ENCODE measurements around the gene ARHGAP12. TPM values are rescaled to one million over a fixed set of nuclear protein-coding genes. Genes with fewer than 3 reads are reported as not detected.

ARHGAP12 gene
- polyA plus RNA-seq, 2 donors = 6.9 to 19.8 TPM

DNA sequence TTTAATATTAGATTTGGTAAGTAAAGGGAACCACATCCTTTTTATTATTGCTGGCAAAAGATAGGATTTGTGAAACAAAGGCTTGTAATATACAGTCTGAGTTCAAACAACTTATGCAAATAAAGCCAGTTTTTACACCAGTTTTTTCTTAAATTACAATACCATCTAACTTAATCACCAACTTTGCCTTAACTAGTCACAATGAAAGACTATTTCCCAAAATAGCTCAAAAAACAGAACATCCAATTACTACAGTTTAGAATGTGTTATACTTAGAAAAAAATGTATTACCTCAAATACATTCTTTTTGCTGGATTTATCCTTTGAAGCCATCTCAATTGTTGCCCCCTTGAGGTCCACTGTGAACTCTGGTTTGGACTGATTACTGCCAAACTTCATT is 108.5 kb downstream of the ARHGAP12 start:
- Histone ChIP-seq H3K27me3 (ENCODE audit: control insufficient read depth in 1 of 2, insufficient read depth in 2 of 2, low read length in 2 of 2) (no peaks in the 10 kb centered on the region), H3K36me3 (ENCODE audit: control insufficient read depth in 2 of 2, insufficient read depth in 2 of 2, low read length in 1 of 2) (no peaks in the 10 kb centered on the region), H3K4me1 (ENCODE audit: control insufficient read depth in 2 of 2, insufficient read depth in 2 of 2, low read length in 1 of 2) (no peaks in the 10 kb centered on the region), H3K4me3 (ENCODE audit: low read depth in 1 of 2, low read length in 2 of 2) (no peak overlapping the region), H3K9me3 (ENCODE audit: control insufficient read depth in 2 of 2, insufficient read depth in 1 of 2, low read depth in 1 of 2, low read length in 1 of 2) (no peaks in the 10 kb centered on the region), H3K27ac (ENCODE audit: low read depth in 2 of 2, low read length in 1 of 2) (no peak overlapping the region)

- Histone ChIP-seq H3K27me3 (ENCODE audit: control insufficient read depth in 1 of 2, insufficient read depth in 2 of 2, low read length in 2 of 2) (no peaks in the 10 kb centered on the region), H3K4me1 (ENCODE audit: control insufficient read depth in 2 of 2, insufficient read depth in 2 of 2, low read length in 1 of 2) (no peaks in the 10 kb centered on the region), H3K27ac (ENCODE audit: low read depth in 2 of 2, low read length in 1 of 2) (no peak overlapping the region), H3K9me3 (ENCODE audit: control insufficient read depth in 2 of 2, insufficient read depth in 1 of 2, low read depth in 1 of 2, low read length in 1 of 2) (no peaks in the 10 kb centered on the region), H3K36me3 (ENCODE audit: control insufficient read depth in 2 of 2, insufficient read depth in 2 of 2, low read length in 1 of 2) (no peaks in the 10 kb centered on the region), H3K4me3 (ENCODE audit: low read depth in 1 of 2, low read length in 2 of 2) (no peak overlapping the region)
- 75 to 81% methylated on average over 3 of the region's 3 CpGs for WGBS, 2 donors
Measured at GRCh38 chr10:31819391-31819820, 109.2 kb downstream of the ARHGAP12 start.

DNA sequence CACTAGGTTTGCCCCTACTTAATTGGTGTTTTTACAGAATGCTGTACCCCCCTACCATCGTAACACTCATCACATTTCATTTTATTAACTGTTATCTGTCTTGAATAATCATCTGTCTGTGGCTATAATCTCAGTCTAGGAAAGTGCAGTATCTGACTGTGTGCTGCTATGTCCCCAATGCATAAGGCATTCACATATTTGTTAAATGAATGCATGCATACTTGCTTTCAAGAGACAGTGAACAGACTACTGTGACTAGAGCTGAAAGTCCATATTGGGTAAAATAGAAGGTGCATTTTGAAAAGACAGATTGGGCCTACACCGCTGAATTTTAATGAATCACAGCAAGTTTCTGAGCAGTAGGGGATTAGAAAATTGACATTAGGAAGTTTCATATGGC is 112.3 kb downstream of the ARHGAP12 start:
- WGBS, 2 donors = 87 to 88% methylated on average over 2 of the region's 2 CpGs

GRCh38 chr10:31808258-31809218 is 120.1 kb downstream of the ARHGAP12 start:
- Histone ChIP-seq H3K4me1 (ENCODE audit: control insufficient read depth in 2 of 2, insufficient read depth in 2 of 2, low read length in 1 of 2) (no peaks in the 10 kb centered on the region), H3K4me3 (ENCODE audit: low read depth in 1 of 2, low read length in 2 of 2) (peak overlapping the region in 1 of 2 donors; percentile 19), H3K36me3 (ENCODE audit: control insufficient read depth in 2 of 2, insufficient read depth in 2 of 2, low read length in 1 of 2) (peaks cover 0 to 2% of the 10 kb centered on the region in 2 donors), H3K27ac (ENCODE audit: low read depth in 2 of 2, low read length in 1 of 2) (peak overlapping the region in 1 of 2 donors; percentile 60), H3K9me3 (ENCODE audit: control insufficient read depth in 2 of 2, insufficient read depth in 1 of 2, low read depth in 1 of 2, low read length in 1 of 2) (no peaks in the 10 kb centered on the region), H3K27me3 (ENCODE audit: control insufficient read depth in 1 of 2, insufficient read depth in 2 of 2, low read length in 2 of 2) (no peaks in the 10 kb centered on the region)
- WGBS, 2 donors = 55 to 57% methylated on average over 6 of the region's 6 CpGs

More for the DNA sequence above, 112.3 kb downstream of the ARHGAP12 start:
- no peaks in the 10 kb centered on the region for H3K36me3 ChIP-seq (ENCODE audit: control insufficient read depth in 2 of 2, insufficient read depth in 2 of 2, low read length in 1 of 2)
- H3K4me3 ChIP-seq (ENCODE audit: low read depth in 1 of 2, low read length in 2 of 2) = no peak overlapping the region
- no peaks in the 10 kb centered on the region for H3K27me3 ChIP-seq (ENCODE audit: control insufficient read depth in 1 of 2, insufficient read depth in 2 of 2, low read length in 2 of 2)
- no peaks in the 10 kb centered on the region for H3K9me3 ChIP-seq (ENCODE audit: control insufficient read depth in 2 of 2, insufficient read depth in 1 of 2, low read depth in 1 of 2, low read length in 1 of 2)
- H3K4me1 ChIP-seq (ENCODE audit: control insufficient read depth in 2 of 2, insufficient read depth in 2 of 2, low read length in 1 of 2) = no peaks in the 10 kb centered on the region
- no peak overlapping the region for H3K27ac ChIP-seq (ENCODE audit: low read depth in 2 of 2, low read length in 1 of 2)

- Histone ChIP-seq H3K4me1 (ENCODE audit: control insufficient read depth in 2 of 2, insufficient read depth in 2 of 2, low read length in 1 of 2) (no peaks in the 10 kb centered on the region), H3K27ac (ENCODE audit: low read depth in 2 of 2, low read length in 1 of 2) (no peak overlapping the region)
- WGBS, 2 donors = 76 to 79% methylated on average over 7 of the region's 7 CpGs
Measured at GRCh38 chr10:31804352-31804810, 124.2 kb downstream of the ARHGAP12 start.

GRCh38 chr10:31803606-31804351 is 124.9 kb downstream of the ARHGAP12 start:
- H3K27ac ChIP-seq (ENCODE audit: low read depth in 2 of 2, low read length in 1 of 2) = no peak overlapping the region
- no peaks in the 10 kb centered on the region for H3K4me1 ChIP-seq (ENCODE audit: control insufficient read depth in 2 of 2, insufficient read depth in 2 of 2, low read length in 1 of 2)
- H3K4me3 ChIP-seq (ENCODE audit: low read depth in 1 of 2, low read length in 2 of 2) = no peak overlapping the region
- WGBS, 2 donors = 71 to 74% methylated on average over 8 of the region's 8 CpGs
- no peaks in the 10 kb centered on the region for H3K9me3 ChIP-seq (ENCODE audit: control insufficient read depth in 2 of 2, insufficient read depth in 1 of 2, low read depth in 1 of 2, low read length in 1 of 2)
- no peaks in the 10 kb centered on the region for H3K27me3 ChIP-seq (ENCODE audit: control insufficient read depth in 1 of 2, insufficient read depth in 2 of 2, low read length in 2 of 2)
- peaks cover 0 to 5% of the 10 kb centered on the region in 2 donors for H3K36me3 ChIP-seq (ENCODE audit: control insufficient read depth in 2 of 2, insufficient read depth in 2 of 2, low read length in 1 of 2)

More at GRCh38 chr10:31804352-31804810, 124.2 kb downstream of the ARHGAP12 start:
- Histone ChIP-seq H3K4me3 (ENCODE audit: low read depth in 1 of 2, low read length in 2 of 2) (no peak overlapping the region), H3K27me3 (ENCODE audit: control insufficient read depth in 1 of 2, insufficient read depth in 2 of 2, low read length in 2 of 2) (no peaks in the 10 kb centered on the region), H3K9me3 (ENCODE audit: control insufficient read depth in 2 of 2, insufficient read depth in 1 of 2, low read depth in 1 of 2, low read length in 1 of 2) (no peaks in the 10 kb centered on the region), H3K36me3 (ENCODE audit: control insufficient read depth in 2 of 2, insufficient read depth in 2 of 2, low read length in 1 of 2) (peaks cover 0 to 5% of the 10 kb centered on the region in 2 donors)

DNA sequence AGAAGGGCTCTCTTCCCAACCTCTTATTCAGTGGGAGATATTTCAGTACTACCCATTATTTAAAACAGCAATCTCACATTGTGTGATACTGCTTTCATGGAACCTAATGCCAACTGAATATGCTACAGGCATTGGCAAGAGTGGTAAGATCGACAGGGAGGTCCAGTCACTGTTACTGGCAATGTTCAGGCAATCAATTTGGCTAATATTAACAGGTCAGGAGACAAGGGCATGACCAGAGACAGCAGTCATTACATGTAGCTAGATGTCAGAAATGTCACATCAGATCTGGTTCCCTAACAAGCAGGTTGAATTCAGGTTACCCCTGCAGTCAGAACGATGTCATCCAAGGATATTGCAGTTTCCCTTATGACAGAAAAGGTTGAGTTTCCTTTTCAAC is 129.4 kb downstream of the ARHGAP12 start:
- no peaks in the 10 kb centered on the region for H3K27me3 ChIP-seq (ENCODE audit: control insufficient read depth in 1 of 2, insufficient read depth in 2 of 2, low read length in 2 of 2)
- H3K36me3 ChIP-seq (ENCODE audit: control insufficient read depth in 2 of 2, insufficient read depth in 2 of 2, low read length in 1 of 2) = peaks cover 0 to 5% of the 10 kb centered on the region in 2 donors
- H3K4me1 ChIP-seq (ENCODE audit: control insufficient read depth in 2 of 2, insufficient read depth in 2 of 2, low read length in 1 of 2) = no peaks in the 10 kb centered on the region
- no peaks in the 10 kb centered on the region for H3K9me3 ChIP-seq (ENCODE audit: control insufficient read depth in 2 of 2, insufficient read depth in 1 of 2, low read depth in 1 of 2, low read length in 1 of 2)
- no peak overlapping the region for H3K4me3 ChIP-seq (ENCODE audit: low read depth in 1 of 2, low read length in 2 of 2)
- H3K27ac ChIP-seq (ENCODE audit: low read depth in 2 of 2, low read length in 1 of 2) = no peak overlapping the region
- 87 to 94% methylated on average over 2 of the region's 2 CpGs for WGBS, 2 donors

DNA sequence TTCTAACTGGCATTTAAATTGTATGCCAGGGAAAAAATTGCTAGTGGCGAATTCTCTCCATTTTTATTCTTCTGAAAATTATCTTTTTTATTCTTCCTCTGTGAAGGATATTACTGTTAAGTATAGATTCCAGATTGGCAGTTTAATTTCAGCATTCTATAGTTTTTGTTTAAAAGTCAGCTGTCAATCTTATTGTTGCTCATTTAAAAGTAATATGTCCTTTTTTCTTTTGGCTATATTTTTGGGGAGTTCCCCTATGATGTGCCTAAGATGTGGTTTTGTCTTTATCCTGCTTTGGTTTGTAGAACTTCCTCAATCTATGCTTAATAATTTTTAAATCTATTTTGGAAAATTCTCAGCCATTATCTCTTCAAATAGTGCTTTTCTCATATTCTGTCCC is 135.9 kb downstream of the ARHGAP12 start:
- no peaks in the 10 kb centered on the region for H3K27me3 ChIP-seq (ENCODE audit: control insufficient read depth in 1 of 2, insufficient read depth in 2 of 2, low read length in 2 of 2)
- H3K4me1 ChIP-seq (ENCODE audit: control insufficient read depth in 2 of 2, insufficient read depth in 2 of 2, low read length in 1 of 2) = no peaks in the 10 kb centered on the region
- no peaks in the 10 kb centered on the region for H3K36me3 ChIP-seq (ENCODE audit: control insufficient read depth in 2 of 2, insufficient read depth in 2 of 2, low read length in 1 of 2)
- H3K9me3 ChIP-seq (ENCODE audit: control insufficient read depth in 2 of 2, insufficient read depth in 1 of 2, low read depth in 1 of 2, low read length in 1 of 2) = no peaks in the 10 kb centered on the region
- no peak overlapping the region for H3K4me3 ChIP-seq (ENCODE audit: low read depth in 1 of 2, low read length in 2 of 2)
- WGBS, 2 donors = 98 to 99% methylated on average over 1 of the region's 1 CpG
- H3K27ac ChIP-seq (ENCODE audit: low read depth in 2 of 2, low read length in 1 of 2) = no peak overlapping the region

DNA sequence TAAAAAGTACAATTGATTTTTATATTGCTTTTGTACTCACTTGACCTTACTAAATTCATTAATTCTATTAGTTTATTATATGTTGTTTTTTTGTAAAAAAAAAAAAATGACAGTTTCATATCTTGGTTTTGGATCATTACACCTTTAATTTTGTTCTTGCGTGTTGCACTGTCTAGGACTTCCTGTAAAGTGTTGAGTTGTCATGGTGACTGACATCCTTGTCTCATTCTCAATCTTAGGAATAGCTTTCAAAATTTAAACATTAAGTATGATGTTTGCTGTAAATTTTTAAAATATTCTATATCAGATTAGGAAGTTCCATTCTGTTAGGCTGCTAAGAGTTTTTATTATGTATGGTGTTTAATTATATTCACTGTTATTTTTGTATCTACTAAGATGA is 139.1 kb downstream of the ARHGAP12 start:
- 77 to 79% methylated on average over 1 of the region's 1 CpG for WGBS, 2 donors
- no peak overlapping the region for H3K4me3 ChIP-seq (ENCODE audit: low read depth in 1 of 2, low read length in 2 of 2)
- H3K27me3 ChIP-seq (ENCODE audit: control insufficient read depth in 1 of 2, insufficient read depth in 2 of 2, low read length in 2 of 2) = no peaks in the 10 kb centered on the region
- no peaks in the 10 kb centered on the region for H3K9me3 ChIP-seq (ENCODE audit: control insufficient read depth in 2 of 2, insufficient read depth in 1 of 2, low read depth in 1 of 2, low read length in 1 of 2)
- no peak overlapping the region for H3K27ac ChIP-seq (ENCODE audit: low read depth in 2 of 2, low read length in 1 of 2)
- no peaks in the 10 kb centered on the region for H3K4me1 ChIP-seq (ENCODE audit: control insufficient read depth in 2 of 2, insufficient read depth in 2 of 2, low read length in 1 of 2)
- H3K36me3 ChIP-seq (ENCODE audit: control insufficient read depth in 2 of 2, insufficient read depth in 2 of 2, low read length in 1 of 2) = no peaks in the 10 kb centered on the region
